WERI-Rb-1 (cell line): ENCODE measurements around the gene DNAJC30.

ENCODE experiments used
- DNase-seq: peaks from one replicate; pipeline ENCODE4 v3.0.0-alpha.2; 2020
- H3K27ac ChIP-seq: fragments of 250-450 bp; sonication (Bioruptor Pico); 2 replicates; pipeline ENCODE4 v1.5.1; 2020; ENCODE audit warnings: mild to moderate bottlenecking, moderate library complexity
- H3K27me3 ChIP-seq: fragments of 250-450 bp; sonication (Bioruptor Pico); 2 replicates; pipeline ENCODE4 v1.5.1; 2021; ENCODE audit warnings: mild to moderate bottlenecking, low read depth, moderate library complexity; ENCODE audit not compliant: insufficient read depth, severe bottlenecking
- H3K36me3 ChIP-seq: fragments of 250-450 bp; sonication (Bioruptor Pico); 2 replicates; pipeline ENCODE4 v1.5.1; 2020; ENCODE audit warnings: mild to moderate bottlenecking, moderate library complexity
- H3K4me3 ChIP-seq: 2 replicates; pipeline ENCODE4 v1.5.1; 2011; ENCODE audit warnings: low read depth, mild to moderate bottlenecking, control low read depth, low read length
- H3K9me3 ChIP-seq: fragments of 250-450 bp; sonication (Bioruptor Pico); 2 replicates; pipeline ENCODE4 v1.5.1; 2021; ENCODE audit warnings: mild to moderate bottlenecking, moderate library complexity; ENCODE audit not compliant: severe bottlenecking
- CTCF ChIP-seq: IDR thresholded peaks from 2 replicates; pipeline ENCODE4 v1.5.1; 2011; ENCODE audit warnings: low read depth, mild to moderate bottlenecking, control low read depth, inconsistent platforms, low read length

DNAJC30 gene

DNA sequence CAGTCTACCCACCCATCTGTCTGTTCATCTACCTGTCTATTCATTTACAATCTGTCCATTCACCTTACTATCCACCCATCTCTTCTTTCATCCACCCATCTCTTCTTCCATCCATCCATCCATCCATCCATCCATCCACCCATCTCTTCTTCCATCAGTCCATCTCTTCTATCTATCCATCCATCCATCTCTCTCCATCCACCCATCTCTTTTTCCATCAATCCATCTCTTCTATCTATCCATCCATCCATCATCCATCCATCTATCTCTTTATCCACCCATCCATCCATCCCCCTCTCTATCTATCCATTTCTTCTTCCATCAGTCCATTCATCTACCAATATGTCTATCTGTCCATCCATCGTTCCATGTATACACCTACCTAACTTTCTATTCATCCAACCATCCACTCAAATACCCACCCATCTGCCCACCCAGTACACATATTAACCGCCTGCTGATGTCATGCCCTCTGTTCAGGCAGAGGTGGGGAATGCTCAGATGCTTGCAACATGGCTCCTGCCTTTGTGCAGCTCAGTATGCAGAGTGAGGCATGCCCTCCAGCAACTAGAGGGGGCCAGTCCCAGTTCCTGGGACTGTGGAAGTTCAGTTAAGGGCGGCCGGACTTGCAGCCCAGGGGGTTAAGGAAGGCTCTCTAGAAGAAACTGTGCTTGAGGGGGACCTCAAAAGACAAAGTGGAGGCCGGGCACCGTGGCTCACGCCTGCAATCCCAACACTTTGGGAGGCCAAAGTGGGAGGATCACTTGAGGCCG lies 47.6 kb downstream of the DNAJC30 start:
- no peaks in the 10 kb centered on the region for H3K27me3 ChIP-seq
- DNase-seq = no peak
- H3K4me3 ChIP-seq = no peak overlapping the region
- no peak overlapping the region for H3K27ac ChIP-seq
- H3K9me3 ChIP-seq = no peaks in the 10 kb centered on the region
- H3K36me3 ChIP-seq = no peaks in the 10 kb centered on the region
- TF ChIP-seq CTCF = no peak

DNA sequence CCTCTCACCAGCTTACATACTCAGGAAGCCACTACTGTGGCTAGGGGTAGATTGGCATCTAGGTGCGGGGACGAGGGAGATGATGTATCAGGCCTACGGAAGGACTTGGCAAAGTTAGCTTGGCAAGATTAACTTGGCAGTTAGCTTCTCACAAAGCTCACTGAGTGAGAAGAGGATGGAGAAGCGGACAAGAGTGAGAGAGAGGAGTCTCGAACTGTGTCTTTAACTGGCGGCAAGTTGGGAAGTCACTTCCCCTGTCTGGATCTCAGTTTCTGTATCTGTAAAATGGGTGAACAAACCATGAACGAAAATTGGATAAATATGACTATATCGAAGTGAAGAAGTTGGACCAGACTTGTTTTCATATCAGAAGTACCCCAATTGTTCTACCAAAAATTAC lies 49.4 kb downstream of the DNAJC30 start:
- Histone ChIP-seq H3K36me3 (no peaks in the 10 kb centered on the region), H3K27me3 (no peaks in the 10 kb centered on the region), H3K4me3 (no peak overlapping the region), H3K27ac (no peak overlapping the region), H3K9me3 (no peaks in the 10 kb centered on the region)
- TF ChIP-seq CTCF = no peak
- no peak for DNase-seq

GRCh38 chr7:73633323-73633722 lies 49.9 kb downstream of the DNAJC30 start:
- Histone ChIP-seq H3K9me3 (no peaks in the 10 kb centered on the region), H3K27me3 (no peaks in the 10 kb centered on the region)

DNA sequence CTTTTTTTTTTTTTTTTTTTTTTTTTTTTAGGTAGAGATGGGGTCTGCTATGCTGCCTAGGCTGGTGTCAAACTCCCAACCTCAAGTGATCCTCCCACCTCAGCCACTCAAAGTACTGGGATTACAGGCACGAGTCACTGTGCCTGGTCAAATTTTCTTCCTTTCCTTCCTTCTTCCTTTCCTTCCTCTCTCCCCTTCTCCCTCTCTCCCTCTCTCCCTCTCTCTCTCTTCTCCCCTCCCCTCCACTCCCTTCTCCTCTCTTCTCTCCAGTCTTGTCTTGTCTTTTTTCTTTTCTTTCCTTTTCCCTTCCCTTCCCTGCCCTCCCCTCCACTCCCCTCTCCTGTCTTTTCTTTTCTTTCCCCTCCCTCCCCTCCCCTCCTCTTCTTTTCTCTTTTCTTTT lies 51.7 kb downstream of the DNAJC30 start:
- TF ChIP-seq CTCF = no peak
- no peak for DNase-seq
- no peak overlapping the region for H3K27ac ChIP-seq
- H3K36me3 ChIP-seq = no peaks in the 10 kb centered on the region
- no peaks in the 10 kb centered on the region for H3K27me3 ChIP-seq
- no peak overlapping the region for H3K4me3 ChIP-seq
- no peaks in the 10 kb centered on the region for H3K9me3 ChIP-seq

More at GRCh38 chr7:73633323-73633722, 49.9 kb downstream of the DNAJC30 start:
- H3K4me3 ChIP-seq = no peak overlapping the region
- TF ChIP-seq CTCF = no peak
- DNase-seq = no peak
- H3K36me3 ChIP-seq = no peaks in the 10 kb centered on the region
- H3K27ac ChIP-seq = no peak overlapping the region
